Amniotic epithelial cell (primary cell): Measurements from ENCODE around the gene TBC1D16.
"Not testable (repeated sequence)": the region's sequence is repeated elsewhere in the genome, so short reads cannot be mapped to it uniquely, and the experiment has no call there.

Experiments
- DNase-seq: peaks from one replicate; pipeline ENCODE4 v3.0.0-alpha.2; 2010; ENCODE audit warnings: low read depth

TBC1D16 gene

DNA sequence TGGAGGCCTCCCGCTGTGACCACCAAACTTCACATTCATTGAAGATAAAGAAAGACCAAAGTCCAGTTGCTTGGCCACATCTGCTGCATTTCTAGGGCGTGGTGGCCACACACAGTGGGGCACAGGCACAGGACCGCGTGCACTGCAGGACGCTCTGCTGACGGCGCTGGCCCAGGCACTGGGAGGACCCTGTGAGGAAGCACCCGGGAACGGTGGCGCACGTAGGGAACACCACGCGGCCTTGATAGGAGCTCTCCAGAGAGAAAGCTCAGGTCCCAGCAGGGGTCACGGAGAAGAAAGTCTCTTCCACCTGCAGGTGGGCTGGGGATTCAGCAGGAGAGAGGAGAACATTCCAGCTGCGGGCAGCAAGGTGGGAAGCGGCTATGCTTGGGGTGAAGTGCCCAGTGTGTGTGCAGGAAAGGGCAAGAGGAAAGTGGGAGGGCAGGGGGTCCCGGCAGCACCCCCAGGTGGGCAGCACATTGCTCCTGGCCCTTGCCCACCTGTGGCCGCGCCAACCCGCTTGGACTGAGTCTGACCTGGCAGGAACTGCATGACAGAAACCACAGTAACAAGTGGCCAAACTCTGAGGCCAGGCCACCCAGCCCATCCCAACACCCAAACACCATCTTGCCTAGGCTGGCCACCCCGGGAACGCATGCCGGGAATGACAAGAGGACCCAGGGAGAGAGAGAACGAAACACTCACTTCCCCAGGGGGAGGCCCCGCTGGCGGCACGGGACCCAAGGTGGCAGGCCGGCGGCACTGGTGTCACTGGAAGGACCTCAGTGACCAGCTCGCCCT lies 32.8 kb downstream of the TBC1D16 start:
- no peak for DNase-seq

DNA sequence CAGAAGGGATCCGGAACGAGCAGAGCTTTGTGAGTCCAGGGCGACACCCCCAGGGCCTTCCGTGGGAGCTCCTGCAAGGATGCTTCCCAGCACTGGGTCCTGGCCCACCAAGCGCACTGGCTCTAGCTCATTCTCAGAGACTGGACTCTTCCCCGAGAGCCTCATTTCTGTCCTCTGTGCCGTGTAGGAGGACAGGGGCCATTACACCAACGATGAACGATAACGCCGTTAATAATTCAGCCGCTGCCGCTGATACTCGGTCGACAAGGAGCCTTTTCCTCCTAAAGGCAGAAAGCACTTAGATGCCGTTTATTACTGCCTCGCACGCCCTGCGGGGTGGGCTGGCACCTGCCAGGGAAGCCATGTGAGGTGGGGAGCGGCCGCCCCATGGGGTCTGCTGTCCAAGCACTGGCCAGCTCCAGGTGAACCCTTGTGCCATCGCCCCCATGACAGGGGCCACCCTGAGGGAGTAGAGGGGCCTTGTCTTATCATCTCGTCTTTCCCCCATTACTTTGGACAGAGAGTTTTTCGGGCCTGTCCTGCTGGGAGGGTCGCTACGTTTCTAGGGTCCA lies 33.5 kb downstream of the TBC1D16 start:
- no peak for DNase-seq

DNA sequence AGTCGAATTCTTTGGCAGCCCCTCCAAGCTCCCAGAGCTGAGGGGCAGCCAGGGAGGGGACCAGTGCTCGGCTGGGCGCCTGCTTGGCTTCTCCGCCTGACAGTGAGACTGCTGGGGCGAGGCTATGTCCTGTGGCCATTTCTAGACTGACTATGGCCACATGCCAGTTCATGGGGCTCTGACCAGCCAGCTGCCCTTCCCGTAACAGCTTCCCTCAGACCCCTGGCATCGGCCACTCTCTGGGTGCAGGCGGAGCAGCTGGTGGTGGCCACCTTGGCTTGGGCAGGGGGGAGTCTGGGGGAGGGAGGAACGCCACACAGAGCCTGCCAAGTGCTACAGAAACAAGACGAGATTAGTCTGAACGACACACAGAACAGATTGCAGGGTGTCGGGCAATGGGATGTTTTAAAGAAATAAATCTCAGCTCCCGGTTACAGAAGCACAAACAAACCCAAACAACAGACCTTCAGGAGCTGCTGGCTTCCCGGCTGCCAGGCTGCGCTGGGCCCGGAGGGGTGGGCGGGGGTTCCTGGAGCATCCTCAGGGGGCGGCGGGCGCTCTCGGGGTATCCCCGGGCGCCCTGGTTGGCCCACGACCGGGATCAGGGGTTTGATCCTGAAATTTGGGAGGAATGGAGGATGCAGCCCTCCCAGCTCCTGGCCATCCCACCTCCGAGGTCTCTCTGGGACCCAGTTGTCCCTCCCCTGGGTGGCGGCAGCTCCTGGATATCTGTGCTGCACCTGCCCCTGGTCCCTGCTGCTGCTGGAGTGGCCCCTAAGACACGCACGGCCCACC lies 34.5 kb downstream of the TBC1D16 start:
- DNase-seq: no peak

DNA sequence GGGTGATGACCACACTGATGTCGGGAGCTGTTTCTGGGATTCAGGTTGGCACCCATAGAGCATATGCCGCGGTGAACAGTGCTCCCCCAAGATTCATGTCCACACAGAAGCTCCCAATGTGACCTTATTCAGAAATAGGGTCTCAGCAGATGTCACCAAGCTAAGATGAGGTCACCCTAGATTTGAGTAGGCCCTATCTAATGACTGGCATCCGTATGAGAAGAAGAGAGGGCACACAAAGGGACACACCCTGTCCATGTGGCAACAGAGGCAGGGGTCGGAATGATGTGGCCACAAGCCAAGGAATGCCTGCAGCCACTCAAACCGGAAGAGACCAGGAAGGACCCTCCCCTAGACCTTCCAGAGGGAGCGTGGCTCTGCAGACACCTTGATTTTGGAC lies 35.5 kb downstream of the TBC1D16 start:
- DNase-seq: no peak

DNA sequence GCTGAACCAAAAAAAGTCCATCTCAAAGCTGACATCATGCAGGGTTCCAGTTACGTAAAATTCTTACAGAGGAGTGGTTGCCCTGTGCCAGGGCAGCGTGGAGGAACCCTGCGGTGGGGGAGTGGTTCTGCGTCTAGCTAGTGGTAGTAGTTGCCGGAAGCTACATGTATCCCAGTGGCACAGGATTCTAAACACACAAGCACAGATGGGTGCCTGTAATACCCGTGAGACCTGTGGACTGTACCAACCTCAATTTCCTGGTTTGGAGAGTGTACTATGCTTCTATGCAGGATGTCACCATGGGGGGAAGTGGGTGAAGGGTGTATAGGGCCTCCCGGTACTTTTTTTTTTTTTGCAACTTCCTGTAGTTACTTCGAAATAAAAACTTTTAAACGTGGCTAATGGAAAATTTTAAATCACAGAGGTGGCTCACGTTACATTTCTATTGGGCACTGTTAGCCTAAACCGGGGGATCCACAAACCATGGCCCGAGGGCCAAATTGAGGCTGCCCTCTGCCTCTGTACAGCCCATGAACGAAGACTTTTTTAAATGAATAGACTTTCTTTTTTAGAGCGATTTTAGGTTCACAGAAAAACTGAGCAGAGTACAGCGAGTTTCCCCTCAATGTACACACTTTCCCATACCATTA lies 38.5 kb downstream of the TBC1D16 start:
- no peak for DNase-seq

DNA sequence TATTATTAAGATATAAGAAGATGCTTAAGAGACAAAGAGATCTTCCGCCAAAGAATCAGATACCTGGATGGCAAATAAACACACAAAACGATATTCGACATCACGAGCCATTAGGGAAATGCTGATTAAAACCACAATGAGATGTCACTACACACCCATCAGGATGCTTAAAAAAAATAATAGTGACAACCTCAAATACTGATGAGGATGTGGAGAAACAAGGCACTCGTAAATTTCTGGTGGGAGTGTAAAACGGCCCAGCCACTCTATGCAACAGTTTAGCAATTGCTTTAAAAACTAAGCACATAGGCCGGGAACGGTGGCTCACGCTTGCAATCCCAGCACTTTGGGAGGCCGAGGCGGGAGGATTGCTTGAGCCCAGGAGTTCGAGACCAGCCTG lies 39.4 kb downstream of the TBC1D16 start:
- no peak for DNase-seq

DNA sequence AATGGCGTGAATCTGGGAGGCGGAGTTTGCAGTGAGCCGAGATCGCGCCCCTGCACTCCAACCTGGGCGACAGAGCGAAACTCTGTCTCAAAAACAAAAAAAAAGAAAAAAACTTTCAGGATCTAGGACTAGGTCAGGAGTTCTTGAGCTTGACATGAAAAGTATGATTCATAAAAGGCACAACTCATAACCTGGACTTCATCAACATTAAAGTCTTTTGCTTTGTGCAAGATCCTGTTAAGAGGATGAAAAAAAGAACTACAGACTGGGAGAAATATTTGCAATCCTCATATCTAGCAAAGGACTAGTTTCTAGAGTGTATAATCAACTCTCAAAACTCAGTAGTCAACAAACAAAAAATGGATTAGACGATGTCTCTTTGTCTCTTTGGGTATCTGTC lies 40.0 kb downstream of the TBC1D16 start:
- peak; percentile 87 for DNase-seq

DNA sequence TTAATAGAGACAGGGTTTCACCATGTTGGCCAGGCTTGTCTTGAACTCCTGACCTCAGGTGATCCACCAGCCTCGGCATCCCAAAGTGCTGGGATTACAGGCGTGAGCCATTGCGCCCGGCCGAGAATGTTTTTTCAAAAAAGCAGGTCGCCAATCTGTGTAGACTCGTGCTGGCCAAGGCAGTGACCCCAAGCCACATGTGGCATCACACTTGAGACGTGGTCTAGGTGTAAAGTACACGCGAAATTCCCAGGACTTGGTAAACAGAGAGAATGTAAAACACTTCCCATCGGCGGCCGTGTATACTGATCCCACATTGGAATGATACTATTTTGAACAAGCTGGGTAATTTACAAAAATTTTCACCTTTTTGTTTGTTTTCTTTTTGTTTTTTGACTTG lies 41.1 kb downstream of the TBC1D16 start:
- DNase-seq: no peak

DNA sequence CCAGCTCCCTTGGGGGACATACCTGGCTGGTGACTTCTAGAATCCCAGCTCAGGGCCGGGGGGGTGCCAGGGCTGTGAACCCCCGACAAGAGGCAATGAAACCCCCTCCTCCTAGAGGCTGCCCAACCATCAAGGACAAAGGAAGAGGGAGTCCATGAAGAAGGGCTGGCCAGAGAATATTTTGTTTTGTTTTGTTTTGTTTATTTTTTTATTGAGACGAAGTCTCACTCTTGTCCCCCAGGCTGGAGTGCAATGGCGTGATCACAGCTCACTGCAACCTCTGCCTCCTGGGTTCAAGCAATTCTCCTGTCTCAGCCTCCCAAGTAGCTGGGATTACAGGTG lies 41.5 kb downstream of the TBC1D16 start:
- DNase-seq: not testable (repeated sequence)

DNA sequence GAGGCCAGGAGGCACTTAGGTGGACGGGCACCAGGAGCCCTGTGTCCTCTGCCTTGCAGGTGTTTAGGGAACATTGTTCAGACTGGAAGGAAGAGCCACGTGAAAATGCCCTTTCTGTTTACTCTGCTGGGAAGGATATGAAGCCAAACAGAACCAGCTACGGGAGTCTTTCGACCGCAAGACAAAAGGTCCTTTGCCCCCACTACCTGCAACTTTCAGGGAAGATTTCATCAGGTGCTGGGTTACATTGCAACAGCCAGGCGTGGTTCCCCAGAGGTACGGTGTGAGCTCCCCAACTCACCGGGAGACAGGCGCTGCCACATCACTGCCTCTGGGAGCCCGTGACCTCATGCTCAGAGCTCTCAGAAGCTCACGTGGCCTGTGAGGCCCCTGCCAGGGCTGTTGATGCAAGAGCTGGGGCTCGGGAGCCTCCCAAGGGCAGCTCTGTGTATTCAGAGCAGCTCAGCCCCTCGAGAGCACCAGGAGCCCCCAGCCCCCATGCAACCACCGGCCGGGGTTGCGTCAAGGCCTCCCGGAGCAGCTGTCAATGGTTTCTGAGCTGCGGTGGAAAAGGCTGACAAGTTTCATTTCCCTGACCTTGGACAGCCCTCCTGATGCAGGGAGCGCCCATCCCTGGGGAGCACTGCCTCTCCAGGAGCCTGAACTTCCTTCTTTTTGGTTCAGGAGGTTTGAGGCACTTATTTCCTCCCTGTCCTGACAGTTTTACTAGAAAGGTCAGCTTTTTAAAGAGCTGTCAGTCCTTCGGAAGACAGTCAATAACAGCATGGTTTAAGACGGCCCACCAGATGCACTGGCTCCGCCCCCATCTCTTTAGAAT lies 42.1 kb downstream of the TBC1D16 start:
- peak; percentile 98 for DNase-seq

DNA sequence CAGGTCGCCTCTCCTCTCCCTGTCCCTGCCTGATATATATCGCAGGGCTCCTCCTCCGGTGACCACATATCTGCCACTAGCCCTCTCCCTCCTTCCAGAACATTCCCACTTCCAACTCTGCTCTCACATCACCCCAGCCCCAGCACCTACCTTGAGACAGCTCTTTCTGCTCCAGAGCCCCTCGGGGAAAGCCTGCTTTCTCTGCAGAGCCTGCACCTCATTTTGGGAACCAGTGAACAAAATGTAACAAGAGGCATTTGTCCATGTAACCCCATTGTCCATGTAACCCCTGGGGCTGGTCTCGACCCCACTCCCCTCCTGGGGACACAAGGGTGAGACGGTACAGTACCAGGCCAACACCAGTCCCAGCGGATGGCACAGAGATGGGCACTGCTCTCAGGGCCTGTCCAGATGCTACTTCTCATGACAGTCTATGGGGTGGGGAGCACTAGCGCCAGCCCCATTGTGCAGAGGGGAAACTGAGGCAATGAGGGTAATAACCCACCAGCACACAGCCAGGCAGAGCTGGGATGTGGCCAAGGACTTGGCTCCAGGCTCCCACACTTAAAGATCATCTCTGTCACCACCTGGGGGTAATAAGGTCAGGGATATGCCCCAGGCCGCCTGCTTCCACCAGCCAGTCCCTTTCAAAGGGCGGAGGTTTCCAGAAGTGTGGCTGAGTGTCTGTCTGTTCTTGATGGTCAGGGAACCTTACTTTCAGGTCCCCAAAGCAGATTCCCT lies 42.9 kb downstream of the TBC1D16 start:
- no peak for DNase-seq

DNA sequence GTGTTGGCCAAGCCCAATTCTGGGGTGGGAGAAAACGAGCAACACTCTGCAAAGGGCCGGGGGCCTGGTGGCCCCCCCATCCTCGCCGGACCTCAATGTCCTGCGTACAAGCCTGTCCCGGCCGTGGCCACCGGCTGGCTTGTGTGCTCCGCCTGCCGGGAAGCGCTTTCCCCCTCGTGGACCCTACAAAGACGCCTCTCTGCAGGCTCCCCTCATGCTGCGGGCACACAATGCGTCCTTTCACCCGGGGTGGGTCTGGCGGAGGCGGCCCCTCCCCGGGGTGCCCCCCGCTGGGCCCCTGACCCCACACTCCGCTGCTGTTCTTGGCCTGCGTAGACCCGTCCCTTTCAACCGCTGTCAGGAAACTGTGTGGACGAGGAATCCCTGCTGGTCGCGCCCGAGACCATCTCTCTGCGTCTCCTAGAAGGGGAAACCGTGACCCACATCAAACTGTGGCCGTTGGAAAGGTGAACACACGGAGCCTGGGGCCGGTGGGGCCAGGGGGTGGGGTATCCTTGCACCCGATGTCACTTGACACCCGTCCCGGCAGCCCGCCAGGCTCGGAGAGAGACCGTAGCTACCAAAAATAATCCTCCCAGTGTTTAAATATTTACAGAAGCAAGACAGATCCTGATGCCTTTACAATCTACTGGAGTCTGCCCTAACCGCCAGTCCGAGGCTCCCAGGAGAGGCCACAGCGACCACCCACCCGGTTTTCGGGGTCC lies 43.6 kb downstream of the TBC1D16 start:
- no peak for DNase-seq

DNA sequence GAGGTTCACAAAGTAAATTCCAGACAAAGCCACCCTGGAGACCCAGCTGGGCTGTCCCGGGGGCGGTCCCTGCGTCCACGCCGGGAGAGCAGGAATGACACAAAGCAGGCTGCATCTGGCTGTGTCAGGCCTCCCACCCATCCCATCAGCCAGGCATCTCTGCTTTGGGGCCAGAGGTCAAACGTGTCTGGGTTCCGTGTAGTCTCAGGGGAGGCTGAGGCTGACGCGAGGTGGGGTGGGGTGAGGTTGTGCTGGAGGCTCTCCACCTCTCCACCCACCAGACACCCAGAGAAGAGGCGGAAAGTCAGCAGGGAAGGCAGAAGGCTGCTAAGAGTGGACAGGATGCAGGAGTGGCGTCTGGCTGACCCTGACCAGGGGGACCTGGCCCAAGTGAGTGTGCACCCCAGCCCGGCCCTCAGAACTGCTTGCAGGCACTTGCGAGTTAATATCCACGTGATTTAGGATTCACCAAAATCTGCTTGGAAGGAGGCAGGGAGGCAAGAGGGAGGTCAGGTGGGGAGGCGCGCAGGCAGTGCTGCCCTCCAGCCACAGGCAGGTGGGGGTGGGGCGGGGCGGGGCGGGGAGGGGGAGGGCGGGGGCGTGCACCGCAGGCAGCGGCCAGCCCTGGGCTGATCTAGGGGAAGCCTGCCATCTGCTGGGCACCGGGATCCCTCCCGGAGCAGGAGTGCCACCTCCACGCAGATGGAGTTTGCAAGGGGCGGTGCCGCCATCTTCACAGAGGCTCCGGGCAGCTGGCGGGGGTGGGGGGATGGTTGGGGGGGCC lies 44.3 kb downstream of the TBC1D16 start:
- peak; percentile 76 for DNase-seq

DNA sequence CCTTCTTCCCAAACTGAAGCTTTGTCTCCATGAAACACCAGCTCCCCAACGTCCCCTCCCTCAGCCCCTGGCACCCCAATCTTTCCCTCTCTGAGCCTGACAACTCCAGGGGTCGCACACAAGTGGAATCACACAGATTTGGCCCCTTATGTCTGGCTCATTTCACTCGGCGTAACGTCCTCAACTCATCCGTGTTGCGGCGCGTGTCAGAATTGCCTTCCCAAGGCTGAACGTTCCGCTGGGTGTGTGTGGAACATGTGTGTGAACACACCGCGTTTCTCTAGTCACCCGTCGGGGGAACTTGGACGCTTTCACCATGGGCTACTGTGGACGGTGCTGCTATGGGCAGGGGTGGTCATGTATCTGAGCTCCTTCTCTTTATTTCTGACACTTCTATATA lies 45.0 kb downstream of the TBC1D16 start:
- no peak for DNase-seq

DNA sequence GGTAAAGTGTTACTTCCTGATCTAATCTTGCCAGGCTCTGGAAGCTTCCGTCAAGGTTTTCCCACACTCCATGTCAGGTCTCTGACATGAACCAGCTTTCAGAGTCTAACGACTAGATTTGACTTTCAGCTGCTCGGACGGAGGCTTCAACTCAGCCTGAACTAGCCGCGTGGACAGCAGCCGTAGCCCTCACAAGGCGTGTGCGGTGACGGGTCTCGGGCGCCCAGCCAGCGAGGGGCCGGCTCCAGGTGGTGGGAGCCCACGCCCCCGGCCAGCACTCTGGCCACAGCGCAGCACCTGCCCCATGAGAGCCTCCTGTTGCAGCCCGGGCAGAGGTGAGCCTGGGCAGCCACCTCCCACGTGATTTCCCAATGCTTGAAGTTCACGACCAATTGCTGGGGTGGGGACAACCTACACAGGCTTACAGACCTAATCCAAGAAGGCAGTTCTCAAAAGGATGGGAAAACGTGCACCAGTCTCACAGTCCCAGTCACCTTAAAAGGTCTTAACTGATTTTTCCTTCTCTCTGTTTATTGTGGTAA lies 45.5 kb downstream of the TBC1D16 start:
- no peak for DNase-seq

DNA sequence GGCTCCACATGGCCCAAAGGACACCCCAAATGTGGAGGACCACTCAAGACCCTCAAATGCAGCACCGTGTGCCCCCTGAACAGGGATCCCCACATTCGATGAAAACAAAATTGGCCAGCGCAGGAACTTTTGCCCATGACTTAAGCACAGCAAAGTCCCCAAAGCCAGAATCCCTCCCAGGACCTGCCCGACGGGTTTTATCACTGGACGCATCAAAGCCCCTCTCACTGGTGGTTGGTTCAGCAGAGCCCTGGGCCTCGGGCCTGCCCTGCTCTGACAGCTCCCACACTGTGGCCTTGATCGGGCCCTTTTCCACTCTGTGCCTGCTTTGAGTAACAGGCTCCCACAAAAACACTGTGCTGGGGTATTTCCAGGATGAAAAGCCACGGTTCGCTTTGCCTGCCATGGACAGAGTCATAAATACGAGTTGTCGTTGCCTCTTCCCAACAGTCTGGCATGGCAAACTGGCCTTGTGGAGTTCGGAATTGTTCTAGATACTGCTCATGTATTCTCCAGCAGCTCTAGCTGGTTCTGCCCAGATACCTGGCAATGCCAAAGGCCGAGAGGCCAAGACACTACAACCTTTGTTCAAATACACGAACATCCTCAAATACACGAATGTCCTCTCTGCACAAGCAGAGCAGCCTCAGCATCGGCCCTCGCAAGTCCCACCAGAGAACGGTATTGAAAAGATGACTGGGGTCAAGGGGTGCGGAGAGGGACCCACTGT lies 46.4 kb downstream of the TBC1D16 start:
- DNase-seq: no peak

DNA sequence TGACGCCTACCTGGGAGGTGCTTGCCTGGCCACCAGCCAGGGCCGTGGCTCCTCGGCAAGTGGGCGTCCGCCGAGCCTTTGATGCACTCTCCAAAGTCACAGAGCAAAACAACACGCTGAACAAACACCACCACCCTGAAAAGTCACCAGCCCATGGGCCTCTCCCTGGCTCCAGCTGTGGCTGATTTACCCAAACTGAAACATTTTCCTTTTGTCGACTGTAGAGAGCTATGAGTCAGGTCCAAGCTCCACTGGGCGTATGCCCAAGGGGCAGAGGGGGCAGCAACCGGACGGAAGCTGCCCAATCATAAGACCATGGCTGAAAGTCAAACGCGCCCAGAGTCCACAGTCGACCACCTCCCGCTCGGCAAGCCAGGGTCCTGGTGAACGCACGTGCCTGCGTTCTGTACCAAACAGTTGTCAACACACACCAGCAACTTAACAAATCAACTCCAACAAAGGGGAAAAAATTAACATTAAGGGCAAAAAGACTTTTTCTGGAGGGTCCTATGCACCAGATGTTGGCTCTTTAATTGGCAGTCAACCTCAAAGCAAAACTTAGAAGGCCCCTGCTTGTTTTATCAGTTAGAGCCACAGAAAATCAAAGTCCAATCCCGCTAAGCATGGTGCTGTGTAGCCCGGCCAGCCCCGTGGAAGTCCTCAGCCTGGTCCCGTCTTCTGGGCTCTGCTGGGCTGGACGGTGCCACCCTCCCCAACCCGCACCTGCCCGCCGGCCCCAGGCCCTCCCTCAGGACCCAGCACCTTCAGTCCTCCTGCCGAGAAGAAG lies 47.3 kb downstream of the TBC1D16 start:
- DNase-seq: peak; percentile 64

DNA sequence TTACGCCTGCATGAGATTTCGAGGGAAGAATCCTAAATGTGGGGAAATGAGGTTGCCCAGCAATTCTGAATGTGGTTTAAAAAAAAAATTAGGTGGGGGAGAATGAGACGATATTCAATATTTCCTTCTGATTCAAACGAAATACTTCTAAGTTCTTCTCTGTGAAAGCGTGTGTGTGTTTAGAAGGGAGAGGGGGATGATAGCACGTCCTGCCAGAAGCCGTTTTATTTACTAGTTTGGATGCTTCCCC lies 47.8 kb downstream of the TBC1D16 start:
- no peak for DNase-seq
